Measurements from ENCODE around the gene ASTN2. TPM values are rescaled to one million over a fixed set of nuclear protein-coding genes. Genes with fewer than 3 reads are reported as not detected.

Gene ASTN2
- total and polyA plus RNA-seq, 3 donors from 2014 or later: 55.7 to 157 (median 117) TPM

GRCh38 chr9:117459913-117460312 is 45.1 kb upstream of the ASTN2 start:
- Histone ChIP-seq H3K4me3 (no peak overlapping the region), H3K27me3 (no peaks in the 10 kb centered on the region), H3K9me3 (no peaks in the 10 kb centered on the region), H3K27ac (no peak overlapping the region), H3K36me3 (ENCODE audit: low read depth, missing control alignments) (no peaks in the 10 kb centered on the region), H3K4me1 (no peaks in the 10 kb centered on the region)
- intact Hi-C loops (cut with DNase I; ENCODE audit: low total_unique reads): no loop called here
- DNase-seq: no peak
- TF ChIP-seq CTCF (IDR thresholded peaks at IDR 0.05): no peak
- no peak for TF ChIP-seq POLR2A (IDR thresholded peaks at IDR 0.05)

GRCh38 chr9:117458066-117458465 is 43.2 kb upstream of the ASTN2 start:
- WGBS, 2 donors: 87 to 93% methylated on average over 3 of the region's 3 CpGs
- Histone ChIP-seq H3K9me3 (no peaks in the 10 kb centered on the region), H3K4me1 (no peaks in the 10 kb centered on the region), H3K27ac (no peak overlapping the region), H3K36me3 (ENCODE audit: low read depth, missing control alignments) (no peaks in the 10 kb centered on the region), H3K4me3 (no peak overlapping the region), H3K27me3 (no peaks in the 10 kb centered on the region)
- DNase-seq: no peak
- intact Hi-C loops (cut with DNase I; ENCODE audit: low total_unique reads): no loop called here
- TF ChIP-seq CTCF (IDR thresholded peaks at IDR 0.05): no peak
- no peak for TF ChIP-seq POLR2A (IDR thresholded peaks at IDR 0.05)

GRCh38 chr9:117454711-117455110 is 39.9 kb upstream of the ASTN2 start:
- intact Hi-C loops (cut with DNase I; ENCODE audit: low total_unique reads): no loop called here

GRCh38 chr9:117453737-117454136 is 38.9 kb upstream of the ASTN2 start:
- H3K4me3 ChIP-seq: no peak overlapping the region
- intact Hi-C loops (cut with DNase I; ENCODE audit: low total_unique reads): no loop called here

More at GRCh38 chr9:117454711-117455110, 39.9 kb upstream of the ASTN2 start:
- H3K27me3 ChIP-seq: no peaks in the 10 kb centered on the region
- H3K27ac ChIP-seq: no peak overlapping the region
- H3K36me3 ChIP-seq (ENCODE audit: low read depth, missing control alignments): no peaks in the 10 kb centered on the region
- no peaks in the 10 kb centered on the region for H3K9me3 ChIP-seq
- H3K4me3 ChIP-seq: no peak overlapping the region
- H3K4me1 ChIP-seq: no peaks in the 10 kb centered on the region
- no peak for DNase-seq
- TF ChIP-seq POLR2A (IDR thresholded peaks at IDR 0.05) (no peak), CTCF (IDR thresholded peaks at IDR 0.05) (no peak)

More at GRCh38 chr9:117453737-117454136, 38.9 kb upstream of the ASTN2 start:
- Histone ChIP-seq H3K27me3 (no peaks in the 10 kb centered on the region), H3K4me1 (no peaks in the 10 kb centered on the region), H3K36me3 (ENCODE audit: low read depth, missing control alignments) (no peaks in the 10 kb centered on the region), H3K9me3 (no peaks in the 10 kb centered on the region), H3K27ac (no peak overlapping the region)
- WGBS, 2 donors: 90 to 97% methylated on average over 1 of the region's 1 CpG
- TF ChIP-seq POLR2A (IDR thresholded peaks at IDR 0.05) (no peak), CTCF (IDR thresholded peaks at IDR 0.05) (no peak)
- DNase-seq: no peak

All from testis (tissue), 3 donors.